ENCODE data around the gene CLDN18. TPM values are rescaled to one million over a fixed set of nuclear protein-coding genes. Genes with fewer than 3 reads are reported as not detected.

The CLDN18 gene
- total RNA-seq, 1 experiment from 2014 or later = 0.13 TPM

GRCh38 chr3:137988982-137989381, 21.0 kb upstream of the CLDN18 start:
- Mint-ChIP-seq H3K4me1 (no peaks in the 10 kb centered on the region), H3K9me3 (peaks cover 12% of the 10 kb centered on the region), H3K4me3 (no peak overlapping the region), H3K27ac (no peak overlapping the region), H3K36me3 (0 out of 2 replicates have a peak, but pooled peaks cover 1% of the 10 kb centered on the region), H3K27me3 (ENCODE audit: low read depth) (no peaks in the 10 kb centered on the region; the same call in 1 of the 2 replicates)
- no peak for TF ChIP-seq TP53 (CRISPR knock-in tag; IDR thresholded peaks at IDR 0.05)
- no peak for TF ChIP-seq ZNF425 (CRISPR knock-in tag; conservative IDR thresholded peaks at IDR 0.05)
- TF ChIP-seq ZNF396 (CRISPR knock-in tag; IDR thresholded peaks at IDR 0.05; ENCODE audit: borderline replicate concordance) = no peak
- no peak for TF ChIP-seq MLX (CRISPR knock-in tag; IDR thresholded peaks at IDR 0.05)
- TF ChIP-seq ZNF671 (CRISPR knock-in tag; IDR thresholded peaks at IDR 0.05) = no peak
- TF ChIP-seq ZBTB43 (CRISPR knock-in tag; IDR thresholded peaks at IDR 0.05) = no peak
- TF ChIP-seq HMGXB4 (CRISPR knock-in tag; IDR thresholded peaks at IDR 0.05) = no peak
- no peak for TF ChIP-seq ARID4B (CRISPR knock-in tag; IDR thresholded peaks at IDR 0.05; ENCODE audit: borderline replicate concordance)
- TF ChIP-seq AR (CRISPR knock-in tag; IDR thresholded peaks at IDR 0.05) = no peak
- no peak for TF ChIP-seq TCF7 (CRISPR knock-in tag; IDR thresholded peaks at IDR 0.05; ENCODE audit: low read depth)
- TF ChIP-seq USF2 (CRISPR knock-in tag; IDR thresholded peaks at IDR 0.05) = no peak
- no peak for TF ChIP-seq CREM (CRISPR knock-in tag; IDR thresholded peaks at IDR 0.05)
- no peak for TF ChIP-seq IRF2 (CRISPR knock-in tag; IDR thresholded peaks at IDR 0.05; ENCODE audit: borderline replicate concordance, low read depth)
- no peak for TF ChIP-seq ZNF281 (CRISPR knock-in tag; IDR thresholded peaks at IDR 0.05)
- no peak for TF ChIP-seq NFYB (CRISPR knock-in tag; conservative IDR thresholded peaks at IDR 0.05; ENCODE audit: low read depth)
- no peak for TF ChIP-seq GTF2I (CRISPR knock-in tag; conservative IDR thresholded peaks at IDR 0.05)
- no peak for TF ChIP-seq KAT7 (CRISPR knock-in tag; IDR thresholded peaks at IDR 0.05; ENCODE audit: borderline replicate concordance)
- ChIA-PET POLR2A (interaction anchor here (0.7 kb wide), 1 partner anchor 375 kb away, joined by 3 read pairs; no protein-coding TSS in a partner anchor), CTCF (interaction anchor here (1.3 kb wide), 1 partner anchor 64 kb away, joined by 3 read pairs; no protein-coding TSS in a partner anchor)
- DNase-seq (ENCODE audit: low spot score) (no peak), ATAC-seq (no peak)
